Neural progenitor cell (in vitro differentiated cells): ENCODE measurements around the gene TTLL10. TPM values are rescaled to one million over a fixed set of nuclear protein-coding genes. Genes with fewer than 3 reads are reported as not detected.

Experiments used
- DNase-seq: peaks from one replicate; pipeline ENCODE4 v3.0.0-alpha.2; 2016; ENCODE audit warnings: low spot score
- H2AFZ ChIP-seq: fragments of 200-600 bp; sonication (generic); replicated peaks from 2 replicates; pipeline ENCODE4 v1.6.1; 2016; ENCODE audit warnings: antibody characterized with exemption
- H3F3A ChIP-seq: fragments of 200-600 bp; sonication (generic); 2 replicates; pipeline ENCODE4 v1.6.1; 2016; ENCODE audit warnings: antibody characterized with exemption, low read depth
- H3K27ac ChIP-seq: fragments of 200-600 bp; sonication (generic); 2 replicates; pipeline ENCODE4 v1.5.1; 2016; ENCODE audit warnings: mild to moderate bottlenecking
- H3K27me3 ChIP-seq: fragments of 200-600 bp; sonication (generic); 2 replicates; pipeline ENCODE4 v1.6.1; 2016; ENCODE audit warnings: mild to moderate bottlenecking, moderate library complexity
- H3K36me3 ChIP-seq: fragments of 200-600 bp; sonication (generic); 2 replicates; pipeline ENCODE4 v1.5.1; 2016
- H3K4me1 ChIP-seq: fragments of 200-600 bp; sonication (generic); 2 replicates; pipeline ENCODE4 v1.6.1; 2016; ENCODE audit warnings: mixed run types
- H3K4me2 ChIP-seq: fragments of 200-600 bp; sonication (generic); 2 replicates; pipeline ENCODE4 v1.6.1; 2016
- H3K4me3 ChIP-seq: fragments of 200-600 bp; sonication (generic); 2 replicates; pipeline ENCODE4 v1.5.1; 2016
- H3K79me2 ChIP-seq: fragments of 200-600 bp; sonication (generic); 2 replicates; pipeline ENCODE4 v1.6.1; 2016; ENCODE audit warnings: low read depth
- H3K9ac ChIP-seq: fragments of 200-600 bp; sonication (generic); 2 replicates; pipeline ENCODE4 v1.6.1; 2016
- H3K9me3 ChIP-seq: fragments of 200-600 bp; sonication (generic); 2 replicates; pipeline ENCODE4 v1.5.1; 2016; ENCODE audit warnings: low read depth
- H4K20me1 ChIP-seq: fragments of 200-600 bp; sonication (generic); 2 replicates; pipeline ENCODE4 v1.6.1; 2016; ENCODE audit warnings: low read depth
- H3K27ac Mint-ChIP-seq: 3 replicates; pipeline ENCODE4 v1.8.0; 2021; ENCODE audit warnings: mixed read lengths
- H3K27me3 Mint-ChIP-seq: 2 replicates; pipeline ENCODE4 v1.8.0; 2022; ENCODE audit warnings: low read depth, mild to moderate bottlenecking, inconsistent platforms, moderate library complexity, mixed read lengths; ENCODE audit not compliant: insufficient read depth
- H3K36me3 Mint-ChIP-seq: 3 replicates; pipeline ENCODE4 v1.8.0; 2021; ENCODE audit warnings: mixed read lengths
- H3K4me1 Mint-ChIP-seq: 3 replicates; pipeline ENCODE4 v1.8.0; 2021; ENCODE audit warnings: mixed read lengths
- H3K4me3 Mint-ChIP-seq: 3 replicates; pipeline ENCODE4 v1.8.0; 2021; ENCODE audit warnings: mild to moderate bottlenecking, moderate library complexity, mixed read lengths
- H3K9me3 Mint-ChIP-seq: 3 replicates; pipeline ENCODE4 v1.8.0; 2020; ENCODE audit warnings: mixed read lengths
- EZH2 ChIP-seq: fragments of 200-600 bp; sonication (generic); IDR thresholded peaks from 2 replicates; pipeline ENCODE4 v1.6.1; 2017; ENCODE audit warnings: antibody characterized with exemption, mild to moderate bottlenecking, moderate library complexity
- EZH2phosphoT487 ChIP-seq: fragments of 200-600 bp; sonication (generic); IDR thresholded peaks from 2 replicates; pipeline ENCODE4 v1.6.1; 2017; ENCODE audit warnings: antibody characterized with exemption
- total RNA-seq: library from RNA; depleted of rRNA; stranded (reverse); fragments of >200 nt; gene quantifications from 2 replicates; pipeline ENCODE4 v1.2.3, GENCODE V29; 2015; ENCODE audit warnings: low replicate concordance
- TF ChIP-seq, protein P1 (sequence below): fragments of 200-600 bp; sonication (generic); IDR thresholded peaks from 2 replicates; pipeline ENCODE4 v1.5.1; 2017; ENCODE audit warnings: antibody characterized with exemption, mild to moderate bottlenecking

TTLL10 gene
- total RNA-seq, 1 donor from 2014 or later = not detected

DNA sequence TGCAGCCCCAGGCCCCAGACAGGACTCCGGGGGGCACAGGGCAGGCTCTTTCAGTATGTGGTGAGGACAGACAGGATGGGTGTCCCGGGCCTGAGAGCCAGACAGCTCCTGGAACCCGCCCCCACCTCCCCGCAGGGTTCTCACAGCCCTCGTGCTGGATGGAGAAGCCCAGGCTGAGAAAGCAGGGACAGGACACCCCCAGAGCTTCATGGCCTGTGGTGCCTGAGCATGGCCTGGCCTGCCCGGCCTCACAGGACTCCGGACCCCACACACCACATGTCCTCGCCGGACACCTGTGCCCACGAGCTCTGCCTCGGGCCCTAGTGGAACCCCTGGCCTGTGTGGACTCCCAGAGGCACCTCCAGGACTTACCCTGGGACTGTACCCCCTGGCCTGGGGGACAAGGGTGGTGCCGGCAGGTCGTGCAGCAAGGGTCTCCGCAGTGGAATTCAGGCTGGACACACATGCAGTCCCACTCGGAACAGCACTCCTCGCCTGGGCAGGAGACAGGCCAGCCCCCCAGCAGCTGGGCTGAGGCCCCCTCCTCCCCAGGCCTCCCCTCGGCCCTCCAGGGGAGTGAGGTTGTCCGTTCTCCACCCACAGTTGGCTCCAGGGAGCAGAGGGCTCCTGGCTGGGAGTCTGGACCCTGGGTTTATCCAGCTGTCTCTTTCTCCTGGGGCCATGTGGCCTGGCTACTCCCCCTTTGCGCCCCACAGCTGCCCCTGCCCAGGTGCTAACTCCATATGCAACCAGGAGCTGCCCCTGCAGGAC, 31.5 kb downstream of the TTLL10 start:
- Histone ChIP-seq H3K4me2 (no peak overlapping the region), H2AFZ (no peak overlapping the region), H3K36me3 (no peaks in the 10 kb centered on the region), H3K4me1 (peaks cover 3% of the 10 kb centered on the region), H3F3A (peaks cover 6% of the 10 kb centered on the region), H3K4me3 (no peak overlapping the region), H3K79me2 (no peaks in the 10 kb centered on the region), H4K20me1 (no peaks in the 10 kb centered on the region), H3K27ac (no peak overlapping the region), H3K27me3 (peaks cover 70% of the 10 kb centered on the region), H3K9ac (no peak overlapping the region), H3K9me3 (no peaks in the 10 kb centered on the region)
- Mint-ChIP-seq H3K9me3 (no peaks in the 10 kb centered on the region), H3K27me3 (peaks cover 9% of the 10 kb centered on the region), H3K36me3 (no peaks in the 10 kb centered on the region), H3K27ac (no peak overlapping the region), H3K4me1 (peaks cover 3% of the 10 kb centered on the region), H3K4me3 (no peak overlapping the region)
- no peak for TF ChIP-seq EZH2phosphoT487
- no peak for TF ChIP-seq EZH2
- TF ChIP-seq, protein P1, sequence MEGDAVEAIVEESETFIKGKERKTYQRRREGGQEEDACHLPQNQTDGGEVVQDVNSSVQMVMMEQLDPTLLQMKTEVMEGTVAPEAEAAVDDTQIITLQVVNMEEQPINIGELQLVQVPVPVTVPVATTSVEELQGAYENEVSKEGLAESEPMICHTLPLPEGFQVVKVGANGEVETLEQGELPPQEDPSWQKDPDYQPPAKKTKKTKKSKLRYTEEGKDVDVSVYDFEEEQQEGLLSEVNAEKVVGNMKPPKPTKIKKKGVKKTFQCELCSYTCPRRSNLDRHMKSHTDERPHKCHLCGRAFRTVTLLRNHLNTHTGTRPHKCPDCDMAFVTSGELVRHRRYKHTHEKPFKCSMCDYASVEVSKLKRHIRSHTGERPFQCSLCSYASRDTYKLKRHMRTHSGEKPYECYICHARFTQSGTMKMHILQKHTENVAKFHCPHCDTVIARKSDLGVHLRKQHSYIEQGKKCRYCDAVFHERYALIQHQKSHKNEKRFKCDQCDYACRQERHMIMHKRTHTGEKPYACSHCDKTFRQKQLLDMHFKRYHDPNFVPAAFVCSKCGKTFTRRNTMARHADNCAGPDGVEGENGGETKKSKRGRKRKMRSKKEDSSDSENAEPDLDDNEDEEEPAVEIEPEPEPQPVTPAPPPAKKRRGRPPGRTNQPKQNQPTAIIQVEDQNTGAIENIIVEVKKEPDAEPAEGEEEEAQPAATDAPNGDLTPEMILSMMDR = no peak
- no peak for DNase-seq

DNA sequence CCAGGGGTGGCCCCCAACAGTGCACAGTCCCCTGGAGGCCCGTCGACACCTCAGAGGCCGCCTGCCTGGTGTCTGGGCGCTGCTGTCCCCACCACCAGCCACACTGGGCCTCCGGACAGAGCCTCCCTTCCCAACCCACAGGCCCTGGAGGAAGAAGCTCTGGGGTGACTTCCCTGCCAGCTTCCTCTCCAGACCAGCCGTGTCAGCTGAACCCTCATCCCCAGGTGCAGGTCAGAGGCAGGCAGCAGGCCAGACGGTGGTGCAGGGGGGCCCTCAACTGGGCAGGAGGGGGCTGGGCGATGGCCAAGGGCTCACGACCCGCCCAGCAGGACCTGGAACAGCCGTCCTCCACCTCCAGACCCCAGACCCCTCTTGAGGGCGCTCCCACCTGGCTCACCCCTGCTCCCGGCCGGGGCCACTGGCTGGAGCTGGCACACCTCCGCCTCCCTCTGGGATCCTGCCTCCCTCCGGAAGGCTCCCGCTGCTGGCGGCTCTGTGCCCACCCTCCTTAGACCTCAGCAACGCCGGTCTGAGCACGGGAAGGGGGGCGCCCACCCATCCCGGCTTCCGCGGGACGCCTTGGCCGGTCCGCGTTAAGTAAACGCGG, 32.2 kb downstream of the TTLL10 start:
- H3K27me3 Mint-ChIP-seq = peaks cover 6% of the 10 kb centered on the region
- no peaks in the 10 kb centered on the region for H3F3A ChIP-seq
- no peaks in the 10 kb centered on the region for H3K36me3 Mint-ChIP-seq
- H3K27ac Mint-ChIP-seq = no peak overlapping the region
- H3K4me2 ChIP-seq = peak overlapping the region; percentile 86
- H2AFZ ChIP-seq = no peak overlapping the region
- TF ChIP-seq EZH2phosphoT487 (no peak), EZH2 (no peak)
- TF ChIP-seq, protein P1 = no peak
- H3K4me3 ChIP-seq = peak overlapping the region; percentile 35
- no peaks in the 10 kb centered on the region for H3K36me3 ChIP-seq
- no peak overlapping the region for H3K9ac ChIP-seq
- no peak overlapping the region for H3K27ac ChIP-seq
- H3K4me3 Mint-ChIP-seq = no peak overlapping the region
- H3K9me3 Mint-ChIP-seq = no peaks in the 10 kb centered on the region
- no peaks in the 10 kb centered on the region for H4K20me1 ChIP-seq
- no peaks in the 10 kb centered on the region for H3K4me1 Mint-ChIP-seq
- no peaks in the 10 kb centered on the region for H3K4me1 ChIP-seq
- no peak for DNase-seq
- no peaks in the 10 kb centered on the region for H3K9me3 ChIP-seq
- H3K27me3 ChIP-seq = peaks cover 64% of the 10 kb centered on the region
- H3K79me2 ChIP-seq = no peaks in the 10 kb centered on the region

DNA sequence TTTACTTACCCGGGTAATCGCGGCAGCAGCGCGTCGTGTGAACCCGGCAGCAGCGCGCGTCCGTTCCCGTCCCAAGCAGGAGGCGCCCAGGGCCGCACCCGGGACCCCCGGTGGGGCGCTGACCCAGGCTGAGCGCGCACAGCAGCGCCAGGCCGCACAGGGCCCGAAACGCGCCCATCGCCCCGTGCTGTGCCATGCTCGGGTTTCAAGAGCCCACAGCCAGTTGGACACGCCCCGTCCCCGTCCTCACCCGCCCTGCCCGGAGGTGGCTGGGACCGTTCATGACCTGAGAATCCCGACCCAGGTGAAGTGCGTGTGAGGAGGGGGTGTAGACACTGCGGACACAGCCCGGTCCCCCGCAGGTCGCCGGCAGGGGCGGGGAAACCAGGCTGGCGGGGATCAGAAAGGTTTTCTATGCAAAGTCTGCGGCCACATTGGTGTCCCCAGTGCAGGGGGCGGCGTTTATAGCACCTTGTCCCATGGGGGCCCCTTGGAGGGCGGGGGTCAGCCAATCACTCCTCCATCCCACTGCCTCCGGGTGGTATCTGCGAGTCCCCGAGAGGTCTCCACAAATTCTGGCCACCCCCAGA, 32.8 kb downstream of the TTLL10 start, which contains the start of gene TNFRSF18:
TSS of gene TNFRSF18 (minus strand) at position 217 of the 590 bp plus-strand sequence. CDS start at position 196, 21 bp downstream.
- H3K79me2 ChIP-seq = no peaks in the 10 kb centered on the region
- no peak within 1 kb of the TSS for H3K27ac Mint-ChIP-seq
- H3K4me2 ChIP-seq = peak within 1 kb of the TSS; percentile 86
- no peaks in the 10 kb centered on the region for H3K9me3 ChIP-seq
- TF ChIP-seq, protein P1 = no peak
- TF ChIP-seq EZH2 (peak; percentile 65), EZH2phosphoT487 (peak; percentile 68)
- H3K36me3 Mint-ChIP-seq = no peaks in the 10 kb centered on the region
- no peak within 1 kb of the TSS for H2AFZ ChIP-seq
- H4K20me1 ChIP-seq = no peaks in the 10 kb centered on the region
- H3K27ac ChIP-seq = no peak within 1 kb of the TSS
- H3K36me3 ChIP-seq = no peaks in the 10 kb centered on the region
- peaks cover 58% of the 10 kb centered on the region for H3K27me3 ChIP-seq
- no peaks in the 10 kb centered on the region for H3K4me1 Mint-ChIP-seq
- DNase-seq = peak; percentile 69
- H3K27me3 Mint-ChIP-seq = peaks cover 7% of the 10 kb centered on the region
- H3F3A ChIP-seq = no peaks in the 10 kb centered on the region
- H3K4me3 ChIP-seq = peak within 1 kb of the TSS; percentile 35
- no peaks in the 10 kb centered on the region for H3K4me1 ChIP-seq
- no peak within 1 kb of the TSS for H3K4me3 Mint-ChIP-seq
- H3K9me3 Mint-ChIP-seq = no peaks in the 10 kb centered on the region
- no peak within 1 kb of the TSS for H3K9ac ChIP-seq
